ENCODE results near the gene UBL4A. TPM values are rescaled to one million over a fixed set of nuclear protein-coding genes. Genes with fewer than 3 reads are reported as not detected.

UBL4A gene
- total RNA-seq = 31.9 and 32.0 TPM in 2 replicates

GRCh38 chrX:154486396-154487207, at the start of gene UBL4A:
Gene UBL4A (minus strand): TSS chrX:154486615. CDS start chrX:154486584, 31 bp downstream.
- TF ChIP-seq CTCF (IDR thresholded peaks at IDR 0.05; ENCODE audit: insufficient read depth, low read depth, low read length) = no peak
- peak within 1 kb of the TSS; percentile 62 for H3K4me3 ChIP-seq (ENCODE audit: low read depth, low read length)
- DNase-seq (ENCODE audit: low read depth) = peak; percentile 52

- H3K4me3 ChIP-seq (ENCODE audit: low read depth, low read length) = no peak overlapping the region
- no peak for TF ChIP-seq CTCF (IDR thresholded peaks at IDR 0.05; ENCODE audit: insufficient read depth, low read depth, low read length)
- DNase-seq (ENCODE audit: low read depth) = no peak
These were observed 49.5 kb upstream of the UBL4A start for GRCh38 chrX:154535892-154536291.

- no peak overlapping the region for H3K4me3 ChIP-seq (ENCODE audit: low read depth, low read length)
- peak; percentile 92 for TF ChIP-seq CTCF (IDR thresholded peaks at IDR 0.05; ENCODE audit: insufficient read depth, low read depth, low read length)
- peak; percentile 83 for DNase-seq (ENCODE audit: low read depth)
These were observed 48.3 kb upstream of the UBL4A start for GRCh38 chrX:154534526-154535322.

DNA sequence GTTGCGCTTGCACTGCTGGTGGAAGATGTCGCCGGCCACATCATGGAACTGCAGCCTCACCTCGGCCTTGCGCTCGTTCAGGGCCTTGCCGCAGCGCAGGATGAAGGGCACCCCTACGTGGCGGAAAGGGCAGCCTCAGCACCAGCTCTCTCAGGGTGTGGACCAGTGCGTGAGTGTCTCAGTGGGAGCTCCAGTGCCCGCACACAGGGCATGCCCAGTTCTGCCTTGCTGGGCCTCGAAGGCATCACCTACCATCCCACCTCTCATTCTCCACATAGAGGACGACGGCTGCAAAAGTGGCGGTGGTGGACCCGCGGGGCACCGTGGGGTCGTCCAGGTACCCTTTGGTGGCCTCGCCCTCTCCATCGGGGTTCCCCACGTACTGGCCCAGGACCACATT, 46.3 kb upstream of the UBL4A start:
- no peak for DNase-seq (ENCODE audit: low read depth)
- TF ChIP-seq CTCF (IDR thresholded peaks at IDR 0.05; ENCODE audit: insufficient read depth, low read depth, low read length) = no peak
- no peak overlapping the region for H3K4me3 ChIP-seq (ENCODE audit: low read depth, low read length)

DNA sequence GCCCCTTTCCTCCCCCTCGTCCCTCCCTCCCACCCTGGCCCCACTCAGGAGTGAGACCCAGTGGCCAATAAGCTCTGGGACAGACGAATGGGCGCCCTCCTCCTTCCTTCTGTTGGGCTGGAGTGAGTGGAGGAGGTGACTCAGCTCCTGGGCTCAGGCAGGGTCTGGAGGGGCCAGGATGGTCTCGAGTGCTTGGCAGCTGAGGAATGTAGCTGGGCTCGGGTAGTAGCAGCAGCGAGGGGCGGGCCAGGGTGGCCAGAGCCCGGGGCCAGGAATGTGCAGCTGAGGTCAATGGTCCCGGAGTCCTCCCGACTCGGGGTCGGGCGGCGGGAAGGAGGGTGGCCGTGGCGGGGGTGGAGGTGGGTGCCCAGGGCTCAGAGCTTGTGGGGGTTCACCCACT, 45.2 kb upstream of the UBL4A start:
- DNase-seq (ENCODE audit: low read depth) = peak; percentile 64
- TF ChIP-seq CTCF (IDR thresholded peaks at IDR 0.05; ENCODE audit: insufficient read depth, low read depth, low read length) = no peak
- no peak overlapping the region for H3K4me3 ChIP-seq (ENCODE audit: low read depth, low read length)

GRCh38 chrX:154530286-154530685, 43.9 kb upstream of the UBL4A start:
- no peak overlapping the region for H3K4me3 ChIP-seq (ENCODE audit: low read depth, low read length)
- no peak for TF ChIP-seq CTCF (IDR thresholded peaks at IDR 0.05; ENCODE audit: insufficient read depth, low read depth, low read length)
- no peak for DNase-seq (ENCODE audit: low read depth)
